Mesenchymal stem cell (in vitro differentiated cells and primary cell): ENCODE results near the gene RBM46.
A peak's percentile ranks its signal among the peaks of the same experiment; 100 is the strongest.

ENCODE experiments used
- DNase-seq: peaks from one replicate; pipeline ENCODE4 v3.0.0-alpha.2; 2013
- H2AFZ ChIP-seq: one replicate; pipeline ENCODE4 v1.6.1; 2013; ENCODE audit warnings: low read depth, mild to moderate bottlenecking, control low read depth, inconsistent platforms, low read length, moderate library complexity
- H2AK5ac ChIP-seq: 2 replicates; pipeline ENCODE4 v1.6.1; 2013; ENCODE audit warnings: low read length, moderate library complexity, mild to moderate bottlenecking, inconsistent platforms; ENCODE audit not compliant: severe bottlenecking
- H2BK120ac ChIP-seq: one replicate; pipeline ENCODE4 v1.6.1; 2013; ENCODE audit warnings: low read depth, mild to moderate bottlenecking, inconsistent platforms, low read length, moderate library complexity
- H2BK12ac ChIP-seq, 2 experiments: one replicate each; pipeline ENCODE4 v1.6.1; 2013; ENCODE audit warnings: inconsistent platforms in 2 of 2, low read length in 2 of 2, mild to moderate bottlenecking in 2 of 2, moderate library complexity in 2 of 2, control low read depth in 1 of 2
- H2BK15ac ChIP-seq: one replicate; pipeline ENCODE4 v1.6.1; 2013; ENCODE audit warnings: mild to moderate bottlenecking, low read depth, inconsistent platforms; ENCODE audit not compliant: poor library complexity, severe bottlenecking
- H2BK5ac ChIP-seq: 2 replicates; pipeline ENCODE4 v1.6.1; 2013; ENCODE audit warnings: low read depth, mild to moderate bottlenecking, low read length, control low read depth, inconsistent platforms; ENCODE audit not compliant: poor library complexity, severe bottlenecking
- H3K14ac ChIP-seq, 2 experiments: one replicate each; pipeline ENCODE4 v1.6.1; 2013; ENCODE audit warnings: inconsistent platforms in 2 of 2, low read length in 2 of 2, control low read depth in 1 of 2, mild to moderate bottlenecking in 1 of 2, moderate library complexity in 1 of 2
- H3K18ac ChIP-seq, 2 experiments: one replicate each; pipeline ENCODE4 v1.6.1; 2013; ENCODE audit warnings: inconsistent platforms in 2 of 2, low read length in 2 of 2, control low read depth in 1 of 2, low read depth in 1 of 2, mild to moderate bottlenecking in 1 of 2
- H3K23ac ChIP-seq, 2 experiments: one replicate each; pipeline ENCODE4 v1.6.1; 2013; ENCODE audit warnings: inconsistent platforms in 2 of 2, low read length in 2 of 2, mild to moderate bottlenecking in 2 of 2, moderate library complexity in 2 of 2, control low read depth in 1 of 2
- H3K27ac ChIP-seq: 2 replicates; pipeline ENCODE4 v1.5.1; 2013; ENCODE audit warnings: mild to moderate bottlenecking, moderate library complexity, low read length, control low read depth, inconsistent platforms; ENCODE audit not compliant: poor library complexity, severe bottlenecking
- H3K27me3 ChIP-seq, 2 experiments: 2 replicates each; pipeline versions ENCODE4 v1.6.1 to v1.7.0; 2013; ENCODE audit warnings: low read length in 2 of 2, mild to moderate bottlenecking in 2 of 2, moderate library complexity in 2 of 2, control low read depth in 1 of 2, inconsistent platforms in 1 of 2; ENCODE audit not compliant: control insufficient read depth in 1 of 2, insufficient read depth in 1 of 2
- H3K36me3 ChIP-seq, 2 experiments: 2 replicates each; pipeline versions ENCODE4 v1.6.1 to v1.7.0; 2013; ENCODE audit warnings: low read length in 2 of 2, control low read depth in 1 of 2, inconsistent platforms in 1 of 2, low read depth in 1 of 2, mild to moderate bottlenecking in 1 of 2; ENCODE audit not compliant: insufficient read depth in 2 of 2, control insufficient read depth in 1 of 2
- H3K4ac ChIP-seq, 2 experiments: one replicate each; pipeline ENCODE4 v1.6.1; 2013; ENCODE audit warnings: inconsistent platforms in 2 of 2, low read length in 2 of 2, mild to moderate bottlenecking in 2 of 2, moderate library complexity in 2 of 2, control low read depth in 1 of 2, low read depth in 1 of 2
- H3K4me1 ChIP-seq: 2 replicates; pipeline ENCODE4 v1.6.1; 2013; ENCODE audit warnings: low read depth, low read length, control low read depth; ENCODE audit not compliant: control insufficient read depth, insufficient read depth
- H3K4me2 ChIP-seq: 2 replicates; pipeline ENCODE4 v1.6.1; 2013; ENCODE audit warnings: low read length, mild to moderate bottlenecking, inconsistent platforms; ENCODE audit not compliant: poor library complexity, severe bottlenecking
- H3K4me3 ChIP-seq, 2 experiments: 2 replicates each; pipeline versions ENCODE4 v1.5.1 to v1.7.0; 2013; ENCODE audit warnings: low read length in 2 of 2, mild to moderate bottlenecking in 2 of 2, control low read depth in 1 of 2, low read depth in 1 of 2; ENCODE audit not compliant: insufficient read depth in 1 of 2
- H3K79me1 ChIP-seq: replicated peaks from 2 replicates; pipeline ENCODE4 v1.6.1; 2013; ENCODE audit warnings: mild to moderate bottlenecking, control low read depth, low read length, inconsistent platforms; ENCODE audit not compliant: poor library complexity, severe bottlenecking
- H3K9ac ChIP-seq: 2 replicates; pipeline ENCODE4 v1.7.0; 2013; ENCODE audit warnings: mild to moderate bottlenecking, low read length, moderate library complexity
- H3K9me3 ChIP-seq: 2 replicates; pipeline ENCODE4 v1.7.0; 2013; ENCODE audit warnings: mild to moderate bottlenecking, low read length; ENCODE audit not compliant: control insufficient read depth
- H4K8ac ChIP-seq: one replicate; pipeline ENCODE4 v1.6.1; 2013; ENCODE audit warnings: inconsistent platforms, mild to moderate bottlenecking, low read length, moderate library complexity
- H4K91ac ChIP-seq: one replicate; pipeline ENCODE4 v1.6.1; 2013; ENCODE audit warnings: mild to moderate bottlenecking, low read length, inconsistent platforms
- WGBS: methylation state at CpG from one replicate; pipeline ENCODE4 v1.1.7; 2013; ENCODE audit warnings: mixed read lengths; 5-methylcytosine and 5-hydroxymethylcytosine counted together

RBM46 gene

DNA sequence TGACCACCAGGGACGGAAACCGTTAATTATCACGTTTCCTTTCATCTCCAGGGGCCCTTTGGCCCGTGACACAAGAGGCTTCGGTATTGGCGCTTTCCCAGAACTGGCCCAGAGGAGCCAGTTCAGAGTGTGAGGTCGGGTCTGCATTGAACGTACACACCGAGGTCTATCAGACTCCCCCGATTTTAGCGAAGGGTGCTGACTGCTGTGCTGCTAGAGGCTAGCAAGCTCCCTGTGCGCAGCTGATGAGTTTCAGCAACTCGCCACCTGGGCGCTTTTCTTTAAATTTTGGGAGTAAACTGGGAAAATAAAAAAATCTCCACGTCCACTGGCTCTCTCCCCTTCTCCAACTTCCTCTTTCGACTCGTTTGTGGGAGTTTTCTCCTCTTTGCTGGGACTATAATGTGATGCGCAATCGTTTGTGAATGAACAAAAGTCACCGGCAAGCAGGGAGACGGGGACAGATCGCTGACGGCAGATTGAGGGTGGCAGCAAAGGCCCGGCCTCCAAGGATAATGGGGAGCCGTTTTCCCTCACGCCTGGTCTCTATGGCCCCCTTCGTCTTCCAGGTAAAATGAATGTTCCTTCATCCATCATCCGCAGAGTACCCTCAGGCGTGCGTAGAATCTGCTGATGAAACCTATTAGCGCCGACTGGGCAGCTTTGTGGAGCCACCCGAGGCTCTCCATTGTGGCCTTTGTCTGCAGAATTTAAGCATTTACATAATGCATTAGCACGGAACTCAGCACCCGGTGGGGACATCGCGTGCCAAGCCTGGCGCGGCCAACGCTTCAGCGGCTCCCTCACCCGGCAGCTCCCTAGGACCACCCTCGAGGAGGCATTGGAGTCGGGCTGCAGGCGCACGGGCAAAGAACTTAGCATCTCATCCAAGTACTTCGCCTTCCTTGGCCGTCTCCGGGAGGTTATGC is 38.9 kb upstream of the RBM46 start:
- no peak overlapping the region for H2AFZ ChIP-seq
- H3K27ac ChIP-seq = no peak overlapping the region
- H2BK5ac ChIP-seq = no peak overlapping the region
- H3K36me3 ChIP-seq = peaks cover 0 to 3% of the 10 kb centered on the region in 2 experiments
- H3K27me3 ChIP-seq = peaks cover 55 to 56% of the 10 kb centered on the region in 2 experiments
- H4K8ac ChIP-seq = no peak overlapping the region
- no peak overlapping the region for H2BK15ac ChIP-seq
- H3K4me1 ChIP-seq = peaks cover 25% of the 10 kb centered on the region
- H2BK12ac ChIP-seq = no peak overlapping the region
- no peak overlapping the region for H3K4ac ChIP-seq
- peak overlapping the region; percentile 56 for H3K4me2 ChIP-seq
- DNase-seq = no peak
- no peak overlapping the region for H4K91ac ChIP-seq
- 3% methylated on average over 40 of the region's 49 CpGs for WGBS
- no peak overlapping the region for H3K9ac ChIP-seq
- H2BK120ac ChIP-seq = no peak overlapping the region
- no peaks in the 10 kb centered on the region for H3K79me1 ChIP-seq
- no peak overlapping the region for H3K18ac ChIP-seq
- H3K14ac ChIP-seq = no peak overlapping the region
- H3K9me3 ChIP-seq = no peaks in the 10 kb centered on the region
- no peak overlapping the region for H2AK5ac ChIP-seq
- H3K4me3 ChIP-seq = peak overlapping the region in 1 of 2 experiments; percentile 70
- H3K23ac ChIP-seq = no peak overlapping the region

DNA sequence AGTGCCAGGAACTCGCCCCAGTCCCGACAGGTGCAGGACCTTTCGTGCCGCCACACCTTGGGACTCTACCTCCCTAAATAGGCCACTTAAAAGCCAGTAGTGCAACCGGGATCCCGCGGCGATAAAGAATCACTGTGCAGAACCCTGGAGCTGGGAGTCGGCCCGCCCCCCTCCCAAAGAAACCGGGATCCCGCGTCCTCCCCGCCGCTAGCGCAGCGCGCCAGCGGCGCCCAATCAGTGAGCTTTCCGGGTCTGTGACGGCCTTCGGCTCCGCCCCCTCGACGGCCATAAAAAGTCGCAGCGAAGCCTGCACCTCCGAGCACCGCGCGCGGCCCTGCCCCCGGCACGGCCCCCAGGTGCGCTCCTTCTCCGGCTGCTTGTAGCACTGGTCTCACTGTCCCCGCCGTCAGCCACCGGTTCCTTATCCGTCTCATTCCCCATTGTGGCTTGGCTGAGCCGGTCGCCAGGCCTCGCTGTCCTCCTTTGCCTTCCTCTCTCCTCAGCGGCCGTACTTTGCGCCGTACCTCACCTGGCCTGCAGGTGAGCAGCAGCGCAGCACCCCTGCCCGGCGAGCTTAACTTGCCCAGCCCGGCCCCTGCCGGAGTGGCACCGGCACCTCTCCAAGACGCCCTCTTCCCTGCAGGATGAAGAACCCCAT is 37.3 kb upstream of the RBM46 start, which contains the start of gene LRAT:
Gene LRAT (plus strand): TSS at position 318 of the 658 bp plus-strand sequence. CDS start 327 bp downstream, at position 645.
- no peak for DNase-seq
- 2% methylated on average over 55 of the region's 55 CpGs for WGBS

GRCh38 chr4:154744341-154744926 is 36.6 kb upstream of the RBM46 start:
- Histone ChIP-seq H3K4me2 (peak overlapping the region; percentile 60), H3K14ac (no peak overlapping the region), H3K36me3 (peaks cover 0 to 3% of the 10 kb centered on the region in 2 experiments), H2BK5ac (no peak overlapping the region), H3K27ac (no peak overlapping the region), H3K79me1 (no peaks in the 10 kb centered on the region), H2AK5ac (no peak overlapping the region), H2BK15ac (no peak overlapping the region), H3K9me3 (no peaks in the 10 kb centered on the region), H2AFZ (no peak overlapping the region), H3K27me3 (peaks cover 55 to 64% of the 10 kb centered on the region in 2 experiments), H3K4me3 (peak overlapping the region; percentile 55 to 78), H3K4ac (no peak overlapping the region), H2BK120ac (no peak overlapping the region), H3K9ac (no peak overlapping the region), H3K23ac (no peak overlapping the region), H4K8ac (no peak overlapping the region), H3K4me1 (peaks cover 25% of the 10 kb centered on the region), H2BK12ac (no peak overlapping the region), H4K91ac (no peak overlapping the region), H3K18ac (no peak overlapping the region)
- 4% methylated on average over 29 of the region's 31 CpGs for whole genome bisulfite sequencing
- DNase-seq = no peak

More for the DNA sequence above, 37.3 kb upstream of the RBM46 start, which contains the start of gene LRAT:
- Histone ChIP-seq H3K27me3 (peaks cover 55 to 63% of the 10 kb centered on the region in 2 experiments), H4K8ac (no peak within 1 kb of the TSS), H4K91ac (no peak within 1 kb of the TSS), H3K27ac (no peak within 1 kb of the TSS), H3K18ac (no peak within 1 kb of the TSS), H3K9ac (no peak within 1 kb of the TSS), H3K4ac (no peak within 1 kb of the TSS), H3K4me3 (peak within 1 kb of the TSS; percentile 55 to 78), H3K79me1 (no peaks in the 10 kb centered on the region), H3K23ac (peak within 1 kb of the TSS in 1 of 2 experiments; percentile 35), H2BK5ac (no peak within 1 kb of the TSS), H2AFZ (no peak within 1 kb of the TSS), H2BK120ac (no peak within 1 kb of the TSS), H3K36me3 (peaks cover 0 to 3% of the 10 kb centered on the region in 2 experiments), H3K4me1 (peaks cover 25% of the 10 kb centered on the region), H3K14ac (no peak within 1 kb of the TSS), H3K9me3 (no peaks in the 10 kb centered on the region), H2BK12ac (no peak within 1 kb of the TSS), H2BK15ac (no peak within 1 kb of the TSS), H3K4me2 (peak within 1 kb of the TSS; percentile 60), H2AK5ac (no peak within 1 kb of the TSS)

- no peaks in the 10 kb centered on the region for H3K4me1 ChIP-seq
- peaks cover 24 to 33% of the 10 kb centered on the region in 2 experiments for H3K27me3 ChIP-seq
- H3K4me2 ChIP-seq = no peak overlapping the region
- H3K79me1 ChIP-seq = no peaks in the 10 kb centered on the region
- H3K4ac ChIP-seq = no peak overlapping the region
- no peak overlapping the region for H2AK5ac ChIP-seq
- no peak overlapping the region for H4K91ac ChIP-seq
- no peak overlapping the region for H4K8ac ChIP-seq
- no peak overlapping the region for H2BK15ac ChIP-seq
- H3K14ac ChIP-seq = no peak overlapping the region
- no peak overlapping the region for H3K4me3 ChIP-seq
- no peak overlapping the region for H3K23ac ChIP-seq
- no peak overlapping the region for H3K9ac ChIP-seq
- H3K9me3 ChIP-seq = no peaks in the 10 kb centered on the region
- H2BK5ac ChIP-seq = no peak overlapping the region
- H2AFZ ChIP-seq = no peak overlapping the region
- DNase-seq = no peak
- no peaks in the 10 kb centered on the region for H3K36me3 ChIP-seq
- H2BK12ac ChIP-seq = no peak overlapping the region
- no peak overlapping the region for H3K27ac ChIP-seq
- 64% methylated on average over 6 of the region's 6 CpGs for WGBS
- H3K18ac ChIP-seq = no peak overlapping the region
- H2BK120ac ChIP-seq = no peak overlapping the region
Observed at GRCh38 chr4:154757713-154758112, 23.4 kb upstream of the RBM46 start.
